Osteoblast (primary cell): Measurements from ENCODE around the gene FNDC4. TPM values are rescaled to one million over a fixed set of nuclear protein-coding genes. Genes with fewer than 3 reads are reported as not detected.

Experiments used
- DNase-seq: peaks from one replicate; pipeline ENCODE4 v3.0.0; 2011; ENCODE audit warnings: low spot score, mixed read lengths; ENCODE audit not compliant: insufficient read length; ENCODE audit errors: missing footprints
- H2AFZ ChIP-seq: 2 replicates; pipeline ENCODE4 v1.6.0; 2011; ENCODE audit warnings: mild to moderate bottlenecking, low read length
- H3K27ac ChIP-seq: 2 replicates; pipeline ENCODE4 v1.5.1; 2011; ENCODE audit warnings: mild to moderate bottlenecking, low read depth, low read length, moderate library complexity
- H3K27me3 ChIP-seq: 2 replicates; pipeline ENCODE4 v1.6.0; 2012; ENCODE audit warnings: mild to moderate bottlenecking, control low read depth, inconsistent platforms, low read length, moderate library complexity; ENCODE audit not compliant: insufficient read depth
- H3K36me3 ChIP-seq: 2 replicates; pipeline ENCODE4 v1.5.1; 2011; ENCODE audit warnings: mild to moderate bottlenecking, low read length, control low read depth, moderate library complexity; ENCODE audit not compliant: insufficient read depth
- H3K4me1 ChIP-seq: 2 replicates; pipeline ENCODE4 v1.5.1; 2011; ENCODE audit warnings: mild to moderate bottlenecking, low read length, control low read depth, moderate library complexity; ENCODE audit not compliant: insufficient read depth
- H3K4me2 ChIP-seq: 2 replicates; pipeline ENCODE4 v1.6.0; 2011; ENCODE audit warnings: mild to moderate bottlenecking, low read length; ENCODE audit not compliant: insufficient read depth
- H3K4me3 ChIP-seq: fragments of 200-600 bp; sonication (generic); 3 replicates; pipeline ENCODE4 v1.5.1; 2012; ENCODE audit warnings: mild to moderate bottlenecking, low read length, inconsistent platforms; ENCODE audit not compliant: insufficient read depth
- H3K79me2 ChIP-seq: 2 replicates; pipeline ENCODE4 v1.6.0; 2012; ENCODE audit warnings: mild to moderate bottlenecking, low read length, control low read depth, inconsistent platforms; ENCODE audit not compliant: insufficient read depth
- H3K9me3 ChIP-seq: 2 replicates; pipeline ENCODE4 v1.5.1; 2011; ENCODE audit warnings: low read depth, low read length, control low read depth
- H4K20me1 ChIP-seq: 2 replicates; pipeline ENCODE4 v1.6.0; 2012; ENCODE audit warnings: mild to moderate bottlenecking, low read length, control low read depth; ENCODE audit not compliant: insufficient read depth
- CTCF ChIP-seq: IDR thresholded peaks from 2 replicates; pipeline ENCODE4 v1.5.1; 2011; ENCODE audit warnings: mild to moderate bottlenecking, low read depth, low read length, moderate library complexity; ENCODE audit errors: extremely low read depth
- total RNA-seq: library from RNA; depleted of rRNA; stranded (reverse); fragments of >200 nt; gene quantifications from 2 replicates; pipeline ENCODE4 v1.2.3, GENCODE V29; 2012

The FNDC4 gene
- total RNA-seq, 1 donor, result 21.4 TPM

GRCh38 chr2:27461118-27461517 is 33.9 kb downstream of the FNDC4 start:
- no peaks in the 10 kb centered on the region for H4K20me1 ChIP-seq

GRCh38 chr2:27453968-27454367 is 41.0 kb downstream of the FNDC4 start:
- Histone ChIP-seq H3K79me2 (no peaks in the 10 kb centered on the region), H4K20me1 (no peaks in the 10 kb centered on the region), H3K4me3 (no peak overlapping the region), H3K9me3 (no peaks in the 10 kb centered on the region), H3K27me3 (no peaks in the 10 kb centered on the region), H3K4me1 (no peaks in the 10 kb centered on the region), H3K36me3 (peaks cover 48% of the 10 kb centered on the region), H3K4me2 (no peak overlapping the region), H3K27ac (no peak overlapping the region), H2AFZ (no peak overlapping the region)
- no peak for DNase-seq
- TF ChIP-seq CTCF, result no peak

More at GRCh38 chr2:27461118-27461517, 33.9 kb downstream of the FNDC4 start:
- TF ChIP-seq CTCF, result no peak
- Histone ChIP-seq H3K79me2 (no peaks in the 10 kb centered on the region), H3K4me2 (no peak overlapping the region), H3K36me3 (peaks cover 57% of the 10 kb centered on the region), H3K4me1 (no peaks in the 10 kb centered on the region), H3K27me3 (no peaks in the 10 kb centered on the region), H3K4me3 (no peak overlapping the region), H3K27ac (no peak overlapping the region), H3K9me3 (no peaks in the 10 kb centered on the region), H2AFZ (no peak overlapping the region)
- DNase-seq, result no peak

GRCh38 chr2:27451095-27451494 is 43.9 kb downstream of the FNDC4 start:
- Histone ChIP-seq H3K27ac (no peak overlapping the region), H3K4me2 (no peak overlapping the region), H2AFZ (no peak overlapping the region), H3K36me3 (peaks cover 39% of the 10 kb centered on the region), H3K4me3 (no peak overlapping the region), H3K27me3 (no peaks in the 10 kb centered on the region), H3K9me3 (no peaks in the 10 kb centered on the region), H3K4me1 (no peaks in the 10 kb centered on the region), H3K79me2 (no peaks in the 10 kb centered on the region), H4K20me1 (no peaks in the 10 kb centered on the region)
- TF ChIP-seq CTCF, result no peak
- no peak for DNase-seq

GRCh38 chr2:27448381-27448780 is 46.6 kb downstream of the FNDC4 start:
- Histone ChIP-seq H3K4me2 (no peak overlapping the region), H3K4me3 (no peak overlapping the region), H3K79me2 (no peaks in the 10 kb centered on the region), H3K9me3 (no peaks in the 10 kb centered on the region), H3K36me3 (peaks cover 46% of the 10 kb centered on the region), H3K27ac (no peak overlapping the region), H4K20me1 (no peaks in the 10 kb centered on the region), H3K27me3 (no peaks in the 10 kb centered on the region), H2AFZ (no peak overlapping the region), H3K4me1 (no peaks in the 10 kb centered on the region)
- no peak for DNase-seq
- TF ChIP-seq CTCF, result no peak
